Calu3 (cell line): Measurements from ENCODE around the gene ITGB2. TPM values are rescaled to one million over a fixed set of nuclear protein-coding genes. Genes with fewer than 3 reads are reported as not detected.

Experiments used
- BruUV-seq: library from RNA; stranded (reverse); fragments of 400-500 nt; replicated peaks from 2 replicates; lab custom pipeline; 2021; lab: Mats Ljungman, UMichigan
- CTCF ChIA-PET: fragments of 300-600 bp; sonication (Branson Sonifier 250); formaldehyde crosslinking; loops from one replicate; lab custom pipeline; 2022; ENCODE audit warnings: antibody characterized with exemption; lab: Charles Lee
- DNase-seq: peaks from one replicate; pipeline ENCODE4 v3.0.0; 2022
- H3K27ac Mint-ChIP-seq: one replicate; pipeline ENCODE4 v1.8.0; 2022; ENCODE audit warnings: mixed read lengths; ENCODE audit not compliant: unreplicated experiment
- H3K27me3 Mint-ChIP-seq: one replicate; pipeline ENCODE4 v1.8.0; 2022; ENCODE audit warnings: mixed read lengths; ENCODE audit not compliant: unreplicated experiment
- H3K36me3 Mint-ChIP-seq: one replicate; pipeline ENCODE4 v1.8.0; 2022; ENCODE audit warnings: mild to moderate bottlenecking, moderate library complexity, mixed read lengths; ENCODE audit not compliant: insufficient read depth, unreplicated experiment
- H3K4me1 Mint-ChIP-seq: one replicate; pipeline ENCODE4 v1.8.0; 2022; ENCODE audit warnings: mild to moderate bottlenecking, low read depth, mixed read lengths; ENCODE audit not compliant: unreplicated experiment
- H3K4me3 Mint-ChIP-seq: one replicate; pipeline ENCODE4 v1.8.0; 2022; ENCODE audit warnings: mild to moderate bottlenecking, low read depth, moderate library complexity, mixed read lengths; ENCODE audit not compliant: unreplicated experiment
- H3K9me3 Mint-ChIP-seq: one replicate; pipeline ENCODE4 v1.8.0; 2022; ENCODE audit warnings: low read depth, mixed read lengths; ENCODE audit not compliant: unreplicated experiment
- CTCF ChIP-seq: fragments of 200-600 bp; IDR thresholded peaks from one replicate; pipeline ENCODE4 v1.8.0; 2022; ENCODE audit warnings: antibody characterized with exemption; ENCODE audit not compliant: unreplicated experiment
- intact Hi-C: fragments of 100-400 bp; cut with micrococcal nuclease; formaldehyde crosslinking; loops from one replicate; pipeline ENCODE4 v1.10.0; 2022; ENCODE audit not compliant: unreplicated experiment
- total RNA-seq: library from RNA; stranded (reverse); gene quantifications from 2 replicates; pipeline ENCODE4 v1.2.3, GENCODE V29; 2022

The ITGB2 gene
- total RNA-seq, 1 experiment from 2014 or later = 0.42 TPM

- CTCF ChIA-PET = no interaction called here
- no TSS peak for BruUV-seq
- H3K27ac Mint-ChIP-seq = no peak overlapping the region
- TF ChIP-seq CTCF = no peak
- no peaks in the 10 kb centered on the region for H3K9me3 Mint-ChIP-seq
- no peak overlapping the region for H3K4me3 Mint-ChIP-seq
- peaks cover 25% of the 10 kb centered on the region for H3K36me3 Mint-ChIP-seq
- no peaks in the 10 kb centered on the region for H3K27me3 Mint-ChIP-seq
- H3K4me1 Mint-ChIP-seq = peaks cover 28% of the 10 kb centered on the region
- no peak for DNase-seq
- intact Hi-C loops = no loop called here
Measured at GRCh38 chr21:44862869-44863685, 57.6 kb downstream of the ITGB2 start.

DNA sequence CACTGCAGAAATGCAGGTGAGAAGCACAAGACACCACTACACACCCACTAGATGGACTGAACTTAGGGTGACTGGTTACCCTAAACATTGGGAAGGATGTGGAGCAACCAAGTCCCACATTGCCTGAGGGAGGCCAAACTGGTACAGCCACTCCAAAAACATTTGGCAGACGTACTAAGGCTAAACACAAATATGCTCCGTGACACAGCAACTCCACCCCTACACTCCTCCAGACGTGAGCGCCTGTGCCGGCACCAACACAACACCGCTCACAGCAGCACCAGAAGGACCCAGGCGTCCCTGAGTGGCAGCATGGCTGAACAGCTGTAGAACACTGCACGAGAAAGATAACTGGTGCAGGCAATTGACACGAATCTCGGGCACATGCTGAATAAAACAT lies 61.9 kb downstream of the ITGB2 start:
- Mint-ChIP-seq H3K4me3 (no peak overlapping the region), H3K36me3 (peaks cover 22% of the 10 kb centered on the region), H3K27me3 (no peaks in the 10 kb centered on the region), H3K4me1 (peaks cover 8% of the 10 kb centered on the region), H3K9me3 (no peaks in the 10 kb centered on the region), H3K27ac (no peak overlapping the region)
- no TSS peak for BruUV-seq
- intact Hi-C loops = no loop called here
- no peak for DNase-seq
- TF ChIP-seq CTCF = no peak
- CTCF ChIA-PET = no interaction called here

- Mint-ChIP-seq H3K27me3 (no peaks in the 10 kb centered on the region), H3K27ac (no peak overlapping the region), H3K36me3 (peaks cover 18% of the 10 kb centered on the region), H3K4me3 (no peak overlapping the region), H3K9me3 (no peaks in the 10 kb centered on the region), H3K4me1 (peaks cover 8% of the 10 kb centered on the region)
- intact Hi-C loops = no loop called here
- BruUV-seq = no TSS peak
- TF ChIP-seq CTCF = no peak
- CTCF ChIA-PET = no interaction called here
- DNase-seq = no peak
Measured at GRCh38 chr21:44858291-44858690, 62.4 kb downstream of the ITGB2 start.

DNA sequence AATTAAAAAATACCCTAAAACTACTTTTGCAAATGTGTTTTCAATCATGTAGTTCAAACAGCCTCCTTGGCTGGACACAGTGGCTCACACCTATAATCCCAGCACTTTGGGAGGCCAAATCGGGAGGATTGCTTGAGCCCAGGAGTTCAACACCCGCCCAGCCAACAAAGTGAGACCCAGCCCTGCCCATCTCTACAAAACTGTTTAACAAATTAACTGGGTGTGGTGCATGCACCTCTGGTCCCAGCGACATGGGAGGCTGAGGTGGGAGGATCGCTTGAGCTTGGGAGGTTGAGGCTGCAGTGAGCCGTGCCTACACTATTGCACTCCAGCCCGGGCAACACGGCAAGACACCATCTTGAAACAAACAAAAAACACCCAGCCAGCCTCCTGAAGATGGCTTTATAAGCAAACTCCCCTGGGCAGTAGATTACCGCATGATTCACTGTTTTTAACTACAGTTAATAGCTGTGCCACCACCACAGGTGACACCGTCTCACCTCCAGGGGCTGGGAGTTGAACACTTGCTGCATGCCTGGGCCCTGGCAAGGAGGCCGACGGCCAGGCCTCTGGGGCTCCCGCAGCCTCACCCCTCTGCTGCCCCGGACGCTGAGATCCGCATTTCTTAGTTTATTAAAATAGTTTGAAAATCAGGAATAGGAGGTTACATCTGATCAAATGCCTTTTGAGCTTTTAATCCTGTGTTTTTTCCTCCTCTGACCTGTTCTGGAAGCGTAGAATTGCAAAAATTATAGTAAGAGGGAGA lies 63.4 kb downstream of the ITGB2 start:
- Mint-ChIP-seq H3K9me3 (no peaks in the 10 kb centered on the region), H3K27ac (no peak overlapping the region), H3K4me3 (no peak overlapping the region), H3K4me1 (peaks cover 8% of the 10 kb centered on the region), H3K36me3 (peaks cover 23% of the 10 kb centered on the region), H3K27me3 (no peaks in the 10 kb centered on the region)
- no TSS peak for BruUV-seq
- CTCF ChIA-PET = no interaction called here
- DNase-seq = no peak
- intact Hi-C loops = no loop called here
- TF ChIP-seq CTCF = no peak
